ENCODE measurements around the gene SPOP. TPM values are rescaled to one million over a fixed set of nuclear protein-coding genes. Genes with fewer than 3 reads are reported as not detected.

Gene SPOP
- total and polyA plus RNA-seq, 9 of the 15 experiments (the other 6 are each of a cell fraction or from before 2014, with no cell fraction given) = 34.2 to 65.9 (median 39.7) TPM

- TF ChIP-seq CBX5 (IDR thresholded peaks at IDR 0.05; ENCODE audit: borderline replicate concordance, low read depth) = no peak
- no peak for TF ChIP-seq RBM15 (IDR thresholded peaks at IDR 0.05; ENCODE audit: insufficient read depth, low read length)
- no peak for TF ChIP-seq CCNT2 (IDR thresholded peaks at IDR 0.05; ENCODE audit: borderline replicate concordance, extremely low read depth, insufficient read length, low read depth, low read length)
- TF ChIP-seq GTF2A2 (tag; IDR thresholded peaks at IDR 0.05) = no peak
- TF ChIP-seq SLC30A9 (CRISPR knock-in tag; IDR thresholded peaks at IDR 0.05) = no peak
- no peak for TF ChIP-seq TRIM28 (IDR thresholded peaks at IDR 0.05)
- no peak for TF ChIP-seq TAF7 (tag; IDR thresholded peaks at IDR 0.05)
- no peak for TF ChIP-seq NR0B1 (IDR thresholded peaks at IDR 0.05; ENCODE audit: partially characterized antibody)
- TF ChIP-seq, protein P1, sequence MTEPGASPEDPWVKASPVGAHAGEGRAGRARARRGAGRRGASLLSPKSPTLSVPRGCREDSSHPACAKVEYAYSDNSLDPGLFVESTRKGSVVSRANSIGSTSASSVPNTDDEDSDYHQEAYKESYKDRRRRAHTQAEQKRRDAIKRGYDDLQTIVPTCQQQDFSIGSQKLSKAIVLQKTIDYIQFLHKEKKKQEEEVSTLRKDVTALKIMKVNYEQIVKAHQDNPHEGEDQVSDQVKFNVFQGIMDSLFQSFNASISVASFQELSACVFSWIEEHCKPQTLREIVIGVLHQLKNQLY (CRISPR knock-in tag; conservative IDR thresholded peaks at IDR 0.05) = no peak
- TF ChIP-seq BCOR (IDR thresholded peaks at IDR 0.05) = no peak
- TF ChIP-seq, protein P2, sequence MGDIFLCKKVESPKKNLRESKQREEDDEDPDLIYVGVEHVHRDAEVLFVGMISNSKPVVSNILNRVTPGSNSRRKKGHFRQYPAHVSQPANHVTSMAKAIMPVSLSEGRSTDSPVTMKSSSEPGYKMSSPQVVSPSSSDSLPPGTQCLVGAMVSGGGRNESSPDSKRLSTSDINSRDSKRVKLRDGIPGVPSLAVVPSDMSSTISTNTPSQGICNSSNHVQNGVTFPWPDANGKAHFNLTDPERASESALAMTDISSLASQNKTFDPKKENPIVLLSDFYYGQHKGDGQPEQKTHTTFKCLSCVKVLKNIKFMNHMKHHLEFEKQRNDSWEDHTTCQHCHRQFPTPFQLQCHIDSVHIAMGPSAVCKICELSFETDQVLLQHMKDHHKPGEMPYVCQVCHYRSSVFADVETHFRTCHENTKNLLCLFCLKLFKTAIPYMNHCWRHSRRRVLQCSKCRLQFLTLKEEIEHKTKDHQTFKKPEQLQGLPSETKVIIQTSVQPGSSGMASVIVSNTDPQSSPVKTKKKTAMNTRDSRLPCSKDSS (IDR thresholded peaks at IDR 0.05; ENCODE audit: low read depth, partially characterized antibody) = no peak
- TF ChIP-seq NCOR1 (IDR thresholded peaks at IDR 0.05) = no peak
- TF ChIP-seq, protein P3, sequence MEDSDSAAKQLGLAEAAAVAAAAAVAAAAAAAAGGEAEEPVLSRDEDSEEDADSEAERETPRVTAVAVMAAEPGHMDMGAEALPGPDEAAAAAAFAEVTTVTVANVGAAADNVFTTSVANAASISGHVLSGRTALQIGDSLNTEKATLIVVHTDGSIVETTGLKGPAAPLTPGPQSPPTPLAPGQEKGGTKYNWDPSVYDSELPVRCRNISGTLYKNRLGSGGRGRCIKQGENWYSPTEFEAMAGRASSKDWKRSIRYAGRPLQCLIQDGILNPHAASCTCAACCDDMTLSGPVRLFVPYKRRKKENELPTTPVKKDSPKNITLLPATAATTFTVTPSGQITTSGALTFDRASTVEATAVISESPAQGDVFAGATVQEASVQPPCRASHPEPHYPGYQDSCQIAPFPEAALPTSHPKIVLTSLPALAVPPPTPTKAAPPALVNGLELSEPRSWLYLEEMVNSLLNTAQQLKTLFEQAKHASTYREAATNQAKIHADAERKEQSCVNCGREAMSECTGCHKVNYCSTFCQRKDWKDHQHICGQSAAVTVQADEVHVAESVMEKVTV (CRISPR knock-in tag; IDR thresholded peaks at IDR 0.05) = no peak
- CTCF ChIA-PET (ENCODE audit: low intra/inter-chr PET ratio) = no interaction called here
- H4K20me1 ChIP-seq (replicated peaks; ENCODE audit: control insufficient read depth, insufficient read depth, low read length) = no peaks in the 10 kb centered on the region
Measured at GRCh38 chr17:49645654-49646053, 32.2 kb downstream of the SPOP start.

More at GRCh38 chr17:49645654-49646053, 32.2 kb downstream of the SPOP start:
- Histone ChIP-seq H3K4me3 (no peak overlapping the region), H3K4me1 (replicated peaks in 1 of 2; ENCODE audit: control insufficient read depth in 2 of 2, insufficient read depth in 2 of 2, low read length in 2 of 2) (peaks cover 5 to 6% of the 10 kb centered on the region in 2 experiments; a peak in 3 of 5 replicates), H2AFZ (ENCODE audit: low read depth, low read length) (no peak overlapping the region), H3K9ac (ENCODE audit: insufficient read depth in 1 of 2, low read depth in 2 of 2, low read length in 2 of 2) (no peak overlapping the region), H3K4me2 (ENCODE audit: insufficient read depth, low read length) (no peak overlapping the region), H3K9me1 (ENCODE audit: control insufficient read depth, insufficient read depth, low read length) (no peaks in the 10 kb centered on the region), H3K27me3 (ENCODE audit: control insufficient read depth in 2 of 2, insufficient read depth in 2 of 2, low read length in 2 of 2) (no peaks in the 10 kb centered on the region), H3K79me2 (ENCODE audit: control insufficient read depth, insufficient read depth, low read length) (peaks cover 42% of the 10 kb centered on the region), H3K27ac (ENCODE audit: extremely low read depth, low read depth, low read length) (no peak overlapping the region), H3K9me3 (replicated peaks; ENCODE audit: control insufficient read depth, insufficient read depth, low read depth, low read length) (no peaks in the 10 kb centered on the region), H3K36me3 (ENCODE audit: control insufficient read depth, insufficient read depth, low read length) (no peaks in the 10 kb centered on the region)
- ATAC-seq = no peak
- no peak for FAIRE-seq
- intact Hi-C loops (cut with micrococcal nuclease) (no loop called here), in situ Hi-C loops (cut with MboI) (no loop called here)
- POLR2A ChIA-PET = interaction anchor here (0.7 to 1.2 kb wide), 2 partner anchors 23 to 29 kb away, joined by 4 to 5 read pairs; no protein-coding TSS in a partner anchor
- BruUV-seq (replicated peaks) = no TSS peak
- 43% methylated on average over 1 of the region's 1 CpG for WGBS (ENCODE audit: insufficient coverage, low coverage, missing lambda C conversion rate)
- no peak for DNase-seq (ENCODE audit: extremely low read depth in 1 of 4, low spot score in 3 of 4)
